Measurements from ENCODE around the gene TMEM200A. TPM values are rescaled to one million over a fixed set of nuclear protein-coding genes. Genes with fewer than 3 reads are reported as not detected.

Gene TMEM200A
- total RNA-seq, 1 experiment from 2014 or later, result 22.9 TPM

- ATAC-seq, result no peak
- Histone ChIP-seq H3K4me3 (replicated peaks in 1 of 2; ENCODE audit: low read depth in 1 of 2, low read length in 2 of 2) (no peak overlapping the region), H3K9me2 (ENCODE audit: insufficient read depth) (no peaks in the 10 kb centered on the region), H3K9ac (ENCODE audit: low read length) (no peak overlapping the region), H2AFZ (ENCODE audit: low read depth, low read length, poor library complexity, severe bottlenecking) (no peak overlapping the region), H3K4me2 (ENCODE audit: low read length) (no peak overlapping the region), H3K4me1 (ENCODE audit: control insufficient read depth in 1 of 2, insufficient read depth in 2 of 2, low read length in 2 of 2) (peaks cover 3 to 34% of the 10 kb centered on the region in 2 experiments; a peak in 3 of 4 replicates), H3K9me3 (ENCODE audit: control insufficient read depth in 1 of 2, insufficient read depth in 1 of 2, low read depth in 1 of 2, low read length in 2 of 2) (no peaks in the 10 kb centered on the region), H3K79me2 (ENCODE audit: insufficient read depth, low read length) (no peaks in the 10 kb centered on the region), H3K36me3 (ENCODE audit: control insufficient read depth in 1 of 2, insufficient read depth in 2 of 2, low read length in 2 of 2) (no peaks in the 10 kb centered on the region), H3K27me3 (ENCODE audit: insufficient read depth, low read length) (no peaks in the 10 kb centered on the region), H4K20me1 (ENCODE audit: insufficient read depth) (no peaks in the 10 kb centered on the region), H3K27ac (ENCODE audit: low read depth, low read length) (no peak overlapping the region)
- DNase-seq (ENCODE audit: low read depth, low spot score), result no peak
- CTCF ChIA-PET, result no interaction called here
- intact Hi-C loops (cut with micrococcal nuclease), result no loop called here
- POLR2A ChIA-PET, result no interaction called here
- TF ChIP-seq SIN3A (IDR thresholded peaks at IDR 0.05; ENCODE audit: low read depth) (no peak), EZH2 (IDR thresholded peaks at IDR 0.05) (no peak), CBX3 (IDR thresholded peaks at IDR 0.05; ENCODE audit: low read depth) (no peak), EZH2phosphoT487 (IDR thresholded peaks at IDR 0.05; ENCODE audit: borderline replicate concordance) (no peak), YY1 (IDR thresholded peaks at IDR 0.05; ENCODE audit: extremely low read depth, insufficient replicate concordance, low read depth, low read length) (no peak), SP1 (IDR thresholded peaks at IDR 0.05; ENCODE audit: low read depth) (no peak), CEBPB (IDR thresholded peaks at IDR 0.05; ENCODE audit: low read depth) (no peak), POLR2AphosphoS5 (IDR thresholded peaks at IDR 0.05; ENCODE audit: low read depth, low read length) (no peak), POLR2A (IDR thresholded peaks at IDR 0.05; ENCODE audit: borderline replicate concordance, extremely low read depth, insufficient read depth, insufficient read length) (no peak), REST (IDR thresholded peaks at IDR 0.05; ENCODE audit: low read depth) (no peak), JUND (IDR thresholded peaks at IDR 0.05) (no peak), FOSL1 (IDR thresholded peaks at IDR 0.05; ENCODE audit: low read depth) (no peak), ELF1 (IDR thresholded peaks at IDR 0.05; ENCODE audit: borderline replicate concordance, low read depth) (no peak)
- BruUV-seq (replicated peaks), result no TSS peak
- RAD21 ChIA-PET (ENCODE audit: low non-redundant PET in 1 of 2, low total read pairs in 2 of 2, uncharacterized antibody in 2 of 2, unreplicated experiment in 2 of 2), result no interaction called here
These were observed 57.2 kb downstream of the TMEM200A start for GRCh38 chr6:130423044-130423443.
